Measurements from ENCODE around the gene PARVB.

The PARVB gene

GRCh38 chr22:44070029-44070428 is 45.9 kb downstream of the PARVB start:
- Histone ChIP-seq H3K9ac (ENCODE audit: low read length) (no peak overlapping the region), H3K9me3 (ENCODE audit: control insufficient read depth, low read length) (no peaks in the 10 kb centered on the region), H3K27me3 (ENCODE audit: control insufficient read depth, insufficient read depth, low read length) (no peaks in the 10 kb centered on the region), H3K4me1 (ENCODE audit: control insufficient read depth, insufficient read depth, low read length) (no peaks in the 10 kb centered on the region), H3K36me3 (ENCODE audit: control insufficient read depth, insufficient read depth, low read length) (no peaks in the 10 kb centered on the region), H3K4me3 (ENCODE audit: low read length) (no peak overlapping the region)

- H3K4me3 ChIP-seq (ENCODE audit: low read length), result no peak overlapping the region
Observed at GRCh38 chr22:44071781-44072326, 47.8 kb downstream of the PARVB start.

DNA sequence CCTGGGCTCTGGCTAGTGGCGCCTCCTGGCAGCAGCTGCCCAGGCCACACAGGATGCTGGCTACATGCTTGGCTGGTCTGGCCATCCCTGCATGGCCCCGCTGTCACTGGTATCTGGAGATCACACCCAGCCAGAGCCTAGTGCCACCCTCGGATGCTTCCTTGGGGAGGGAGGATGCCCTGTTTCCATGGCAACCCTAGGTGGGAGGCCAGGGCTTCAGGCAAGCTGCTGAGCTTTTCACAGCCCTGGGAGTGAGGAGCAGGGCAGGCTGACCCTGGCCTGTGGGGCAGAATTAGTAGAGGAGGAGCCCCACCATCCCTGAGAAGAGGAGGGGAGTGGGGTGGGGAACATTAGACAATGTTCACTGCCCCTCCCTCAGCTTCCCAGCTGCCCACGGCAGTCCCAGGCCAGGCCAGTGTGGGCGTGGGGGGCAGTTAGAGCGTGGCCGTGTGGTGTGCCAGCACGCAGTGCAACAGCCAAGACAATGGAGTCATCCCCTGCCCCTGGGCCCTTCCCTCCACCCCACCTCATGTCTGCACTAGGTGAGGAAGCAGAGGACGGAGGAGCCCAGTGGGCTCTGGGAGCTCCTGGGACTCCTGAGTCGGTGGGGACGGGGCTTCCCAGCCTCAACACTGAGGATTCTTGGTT is 50.4 kb downstream of the PARVB start:
- no peaks in the 10 kb centered on the region for H3K4me1 ChIP-seq (ENCODE audit: control insufficient read depth, insufficient read depth, low read length)
- no peaks in the 10 kb centered on the region for H3K27me3 ChIP-seq (ENCODE audit: control insufficient read depth, insufficient read depth, low read length)
- no peak overlapping the region for H3K4me3 ChIP-seq (ENCODE audit: low read length)
- no peaks in the 10 kb centered on the region for H3K9me3 ChIP-seq (ENCODE audit: control insufficient read depth, low read length)
- no peaks in the 10 kb centered on the region for H3K36me3 ChIP-seq (ENCODE audit: control insufficient read depth, insufficient read depth, low read length)
- no peak overlapping the region for H3K9ac ChIP-seq (ENCODE audit: low read length)

More at GRCh38 chr22:44071781-44072326, 47.8 kb downstream of the PARVB start:
- H3K4me1 ChIP-seq (ENCODE audit: control insufficient read depth, insufficient read depth, low read length), result no peaks in the 10 kb centered on the region
- H3K36me3 ChIP-seq (ENCODE audit: control insufficient read depth, insufficient read depth, low read length), result no peaks in the 10 kb centered on the region
- H3K27me3 ChIP-seq (ENCODE audit: control insufficient read depth, insufficient read depth, low read length), result no peaks in the 10 kb centered on the region
- no peak overlapping the region for H3K9ac ChIP-seq (ENCODE audit: low read length)
- H3K9me3 ChIP-seq (ENCODE audit: control insufficient read depth, low read length), result no peaks in the 10 kb centered on the region

DNA sequence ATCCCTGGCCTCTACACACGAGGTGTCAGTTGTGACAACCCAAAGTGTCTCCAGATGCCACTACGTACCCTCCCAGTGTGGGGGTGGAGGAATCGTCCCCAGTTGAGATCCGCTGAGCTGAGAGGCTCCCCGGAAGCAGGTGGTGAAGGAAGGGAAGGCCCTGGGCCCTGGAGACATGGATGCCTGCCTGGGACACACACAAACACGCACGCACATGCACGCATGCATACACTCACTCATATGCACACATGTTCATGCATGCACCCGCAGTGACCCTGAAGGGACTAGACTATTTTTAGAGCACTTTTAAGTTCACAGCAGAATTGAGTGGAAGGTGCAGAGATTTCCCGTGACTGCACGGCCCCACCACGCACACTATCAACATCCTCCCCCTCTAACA is 50.9 kb downstream of the PARVB start:
- H3K9ac ChIP-seq (ENCODE audit: low read length), result no peak overlapping the region
- H3K4me1 ChIP-seq (ENCODE audit: control insufficient read depth, insufficient read depth, low read length), result no peaks in the 10 kb centered on the region
- no peaks in the 10 kb centered on the region for H3K9me3 ChIP-seq (ENCODE audit: control insufficient read depth, low read length)
- no peaks in the 10 kb centered on the region for H3K27me3 ChIP-seq (ENCODE audit: control insufficient read depth, insufficient read depth, low read length)
- no peaks in the 10 kb centered on the region for H3K36me3 ChIP-seq (ENCODE audit: control insufficient read depth, insufficient read depth, low read length)
- no peak overlapping the region for H3K4me3 ChIP-seq (ENCODE audit: low read length)

DNA sequence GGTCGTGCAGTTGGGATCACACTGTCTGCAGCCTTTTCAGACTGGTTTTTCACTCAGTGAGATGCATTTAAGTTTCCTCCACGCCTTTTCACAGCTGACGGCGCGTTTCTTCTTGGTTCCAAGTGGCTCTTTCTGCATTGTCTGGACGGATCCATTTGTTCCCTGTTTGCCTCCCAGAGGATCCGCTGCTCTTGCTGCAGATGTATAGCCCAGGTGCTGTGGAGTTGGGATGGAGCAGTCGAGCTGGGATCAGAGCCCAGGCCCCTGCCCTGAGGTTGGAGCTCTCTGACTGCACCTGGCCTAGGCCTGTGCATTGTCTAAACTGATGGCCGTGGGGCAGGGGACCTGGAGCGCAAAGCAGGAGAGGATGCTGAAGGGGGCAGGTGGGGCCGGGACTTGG is 51.6 kb downstream of the PARVB start:
- Histone ChIP-seq H3K4me3 (ENCODE audit: low read length) (no peak overlapping the region), H3K9ac (ENCODE audit: low read length) (no peak overlapping the region), H3K9me3 (ENCODE audit: control insufficient read depth, low read length) (no peaks in the 10 kb centered on the region), H3K27me3 (ENCODE audit: control insufficient read depth, insufficient read depth, low read length) (no peaks in the 10 kb centered on the region), H3K4me1 (ENCODE audit: control insufficient read depth, insufficient read depth, low read length) (no peaks in the 10 kb centered on the region), H3K36me3 (ENCODE audit: control insufficient read depth, insufficient read depth, low read length) (no peaks in the 10 kb centered on the region)

DNA sequence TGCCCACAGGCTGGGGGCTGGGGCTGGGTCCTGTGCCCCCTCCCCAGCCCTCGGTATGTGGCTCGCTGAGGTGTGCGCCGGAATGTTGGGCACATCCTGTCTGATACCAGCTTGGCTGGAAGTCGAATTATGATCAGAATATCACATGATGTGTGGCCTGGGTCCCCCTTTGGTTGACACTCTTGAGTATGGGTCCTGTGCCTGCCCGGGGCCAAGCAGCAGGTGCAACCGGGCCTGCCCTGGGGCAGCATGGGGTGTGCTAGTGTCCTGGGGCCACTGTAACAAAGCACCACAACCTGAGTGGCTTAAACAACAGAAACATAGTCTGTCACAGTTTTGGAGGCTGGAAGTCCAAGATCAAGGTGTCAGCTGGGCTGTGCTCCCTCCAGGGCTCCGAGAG is 52.7 kb downstream of the PARVB start:
- H3K9ac ChIP-seq (ENCODE audit: low read length), result no peak overlapping the region
- H3K36me3 ChIP-seq (ENCODE audit: control insufficient read depth, insufficient read depth, low read length), result no peaks in the 10 kb centered on the region
- H3K4me1 ChIP-seq (ENCODE audit: control insufficient read depth, insufficient read depth, low read length), result no peaks in the 10 kb centered on the region
- no peaks in the 10 kb centered on the region for H3K27me3 ChIP-seq (ENCODE audit: control insufficient read depth, insufficient read depth, low read length)
- no peaks in the 10 kb centered on the region for H3K9me3 ChIP-seq (ENCODE audit: control insufficient read depth, low read length)
- H3K4me3 ChIP-seq (ENCODE audit: low read length), result no peak overlapping the region

GRCh38 chr22:44080936-44081861 is 57.1 kb downstream of the PARVB start:
- Histone ChIP-seq H3K9ac (ENCODE audit: low read length) (no peak overlapping the region), H3K27me3 (ENCODE audit: control insufficient read depth, insufficient read depth, low read length) (no peaks in the 10 kb centered on the region), H3K4me1 (ENCODE audit: control insufficient read depth, insufficient read depth, low read length) (no peaks in the 10 kb centered on the region), H3K9me3 (ENCODE audit: control insufficient read depth, low read length) (no peaks in the 10 kb centered on the region), H3K36me3 (ENCODE audit: control insufficient read depth, insufficient read depth, low read length) (no peaks in the 10 kb centered on the region), H3K4me3 (ENCODE audit: low read length) (no peak overlapping the region)

DNA sequence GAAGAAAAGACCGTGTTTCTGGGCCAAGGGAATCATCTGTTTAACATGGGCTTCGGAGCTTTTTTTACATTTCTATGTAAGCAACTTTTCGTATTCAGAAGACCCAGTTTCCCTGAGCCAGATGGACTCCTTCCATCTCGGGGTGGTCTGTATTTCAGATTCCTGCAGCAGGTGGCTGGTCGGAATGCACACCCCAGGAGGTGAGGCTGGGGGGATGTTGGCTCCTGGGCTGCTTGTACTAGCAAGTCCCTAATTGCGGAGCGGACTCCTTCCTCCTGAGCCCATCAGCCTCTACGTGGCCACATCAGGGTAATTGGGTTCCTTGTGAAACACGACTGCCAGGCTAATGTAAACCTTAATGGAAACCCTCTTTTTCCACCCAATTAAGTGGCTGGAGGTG is 58.7 kb downstream of the PARVB start:
- Histone ChIP-seq H3K36me3 (ENCODE audit: control insufficient read depth, insufficient read depth, low read length) (no peaks in the 10 kb centered on the region), H3K9ac (ENCODE audit: low read length) (no peak overlapping the region), H3K9me3 (ENCODE audit: control insufficient read depth, low read length) (no peaks in the 10 kb centered on the region), H3K27me3 (ENCODE audit: control insufficient read depth, insufficient read depth, low read length) (no peaks in the 10 kb centered on the region), H3K4me3 (ENCODE audit: low read length) (no peak overlapping the region), H3K4me1 (ENCODE audit: control insufficient read depth, insufficient read depth, low read length) (no peaks in the 10 kb centered on the region)

- Histone ChIP-seq H3K9ac (ENCODE audit: low read length) (no peak overlapping the region), H3K4me1 (ENCODE audit: control insufficient read depth, insufficient read depth, low read length) (no peaks in the 10 kb centered on the region), H3K36me3 (ENCODE audit: control insufficient read depth, insufficient read depth, low read length) (no peaks in the 10 kb centered on the region), H3K9me3 (ENCODE audit: control insufficient read depth, low read length) (no peaks in the 10 kb centered on the region), H3K4me3 (ENCODE audit: low read length) (no peak overlapping the region), H3K27me3 (ENCODE audit: control insufficient read depth, insufficient read depth, low read length) (no peaks in the 10 kb centered on the region)
Observed at GRCh38 chr22:44084044-44084772, 60.1 kb downstream of the PARVB start.

DNA sequence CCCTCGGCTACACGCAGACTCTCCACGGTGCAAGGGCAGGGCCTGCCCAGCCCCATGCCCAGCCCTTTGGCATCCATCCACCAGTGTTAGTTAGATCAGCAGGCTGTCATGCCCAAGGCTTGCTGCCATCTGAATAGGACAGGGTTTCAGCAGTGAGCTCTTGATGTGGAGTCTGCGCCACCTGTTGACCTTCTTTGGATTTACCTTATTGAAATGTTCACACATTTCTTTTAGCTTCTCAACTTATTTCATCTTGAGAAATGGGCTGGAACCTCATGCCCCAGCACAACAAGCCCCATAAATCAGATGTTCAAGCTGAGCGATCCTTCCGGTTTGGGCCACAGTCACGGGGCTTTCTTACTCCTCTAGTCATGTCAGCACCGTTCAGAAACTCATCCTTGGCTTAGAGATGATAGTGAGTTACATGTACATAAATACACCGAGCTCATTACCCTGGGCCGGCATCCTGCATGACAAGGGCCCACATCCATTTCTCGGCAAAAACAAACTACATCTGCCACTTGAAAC is 61.7 kb downstream of the PARVB start:
- Histone ChIP-seq H3K27me3 (ENCODE audit: control insufficient read depth, insufficient read depth, low read length) (no peaks in the 10 kb centered on the region), H3K9ac (ENCODE audit: low read length) (no peak overlapping the region), H3K9me3 (ENCODE audit: control insufficient read depth, low read length) (no peaks in the 10 kb centered on the region), H3K4me1 (ENCODE audit: control insufficient read depth, insufficient read depth, low read length) (no peaks in the 10 kb centered on the region), H3K36me3 (ENCODE audit: control insufficient read depth, insufficient read depth, low read length) (no peaks in the 10 kb centered on the region), H3K4me3 (ENCODE audit: low read length) (no peak overlapping the region)

DNA sequence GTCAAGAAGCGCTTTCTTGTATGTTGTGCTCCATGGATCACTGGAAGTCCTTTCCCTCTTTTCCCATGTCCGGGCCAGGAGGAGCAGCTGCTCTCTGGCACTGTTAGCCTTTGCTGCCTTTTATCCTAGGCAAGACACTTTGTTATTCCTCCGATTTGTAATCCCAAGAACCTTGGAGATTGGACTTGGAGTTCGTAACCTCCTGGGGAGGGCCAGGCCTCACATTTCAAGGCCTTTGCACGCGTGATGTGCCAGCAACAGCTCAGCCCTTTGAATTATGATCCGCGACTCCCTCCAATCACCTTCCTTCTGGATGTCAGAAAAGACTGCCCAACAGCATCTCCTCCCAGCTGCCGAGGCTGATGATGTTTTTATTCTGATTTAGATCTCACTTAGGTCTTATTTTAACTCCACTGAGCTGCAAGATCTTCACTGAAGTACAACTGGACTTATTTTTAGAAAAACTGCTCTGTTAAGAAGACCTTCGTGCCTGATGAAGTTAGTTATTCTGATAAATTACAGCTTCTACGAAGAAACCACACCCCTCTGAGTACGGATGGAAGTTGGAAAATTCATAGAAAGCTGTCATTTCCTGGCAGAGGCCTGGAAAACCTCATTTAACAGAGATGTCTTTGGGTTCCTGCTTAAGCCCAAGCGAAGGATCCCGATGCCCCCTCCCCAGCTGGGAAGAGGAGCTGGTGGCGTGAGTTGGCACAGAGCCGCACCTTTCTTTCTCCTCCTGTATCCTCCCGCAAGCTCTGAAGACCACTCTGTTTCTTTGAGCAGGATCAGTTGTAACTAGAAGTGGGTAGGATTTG is 62.4 kb downstream of the PARVB start:
- H3K4me1 ChIP-seq (ENCODE audit: control insufficient read depth, insufficient read depth, low read length), result no peaks in the 10 kb centered on the region
- no peaks in the 10 kb centered on the region for H3K36me3 ChIP-seq (ENCODE audit: control insufficient read depth, insufficient read depth, low read length)
- no peaks in the 10 kb centered on the region for H3K9me3 ChIP-seq (ENCODE audit: control insufficient read depth, low read length)
- no peaks in the 10 kb centered on the region for H3K27me3 ChIP-seq (ENCODE audit: control insufficient read depth, insufficient read depth, low read length)
- H3K9ac ChIP-seq (ENCODE audit: low read length), result no peak overlapping the region
- H3K4me3 ChIP-seq (ENCODE audit: low read length), result no peak overlapping the region

Data from mucosa of stomach (tissue), 1 donor.